ENCODE measurements around the gene CEP250. TPM values are rescaled to one million over a fixed set of nuclear protein-coding genes. Genes with fewer than 3 reads are reported as not detected.

The CEP250 gene
- total RNA-seq, 1 experiment from 2014 or later: 52.5 TPM

DNA sequence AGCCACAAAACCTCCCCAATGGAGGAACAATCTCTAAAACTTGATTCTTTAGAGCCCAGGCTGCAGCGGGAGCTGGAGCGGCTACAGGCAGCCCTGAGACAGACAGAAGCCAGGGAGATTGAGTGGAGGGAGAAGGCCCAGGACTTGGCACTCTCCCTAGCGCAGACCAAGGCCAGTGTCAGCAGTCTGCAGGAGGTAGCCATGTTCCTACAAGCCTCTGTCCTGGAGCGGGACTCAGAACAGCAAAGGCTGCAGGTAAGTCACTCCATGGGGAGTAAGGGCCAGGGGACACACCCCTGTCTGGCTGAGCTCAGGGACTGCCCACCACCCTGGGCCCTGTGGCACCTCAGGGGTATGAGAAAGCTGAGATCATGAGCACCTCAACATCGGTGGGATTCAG is 49.4 kb downstream of the CEP250 start:
- Histone ChIP-seq H3K27ac (ENCODE audit: low read length) (no peak overlapping the region), H3K9ac (ENCODE audit: low read length) (no peak overlapping the region), H3K4me1 (ENCODE audit: insufficient read depth, low read length) (peaks cover 17% of the 10 kb centered on the region; the same call in 1 of the 2 replicates), H4K20me1 (ENCODE audit: low read length) (no peaks in the 10 kb centered on the region), H3K27me3 (ENCODE audit: low read length) (no peaks in the 10 kb centered on the region), H3K79me2 (ENCODE audit: low read length) (no peaks in the 10 kb centered on the region), H3K4me3 (ENCODE audit: low read length) (no peak overlapping the region), H3K36me3 (ENCODE audit: low read depth, low read length) (peaks cover 25% of the 10 kb centered on the region; the same call in 1 of the 2 replicates), H3K9me3 (ENCODE audit: low read length) (no peaks in the 10 kb centered on the region), H3F3A (ENCODE audit: low read length, unreplicated experiment) (no peaks in the 10 kb centered on the region), H3K9me2 (replicated peaks; ENCODE audit: low read length) (no peaks in the 10 kb centered on the region), H3K4me2 (ENCODE audit: low read length) (no peak overlapping the region), H2AFZ (ENCODE audit: low read length) (no peak overlapping the region)
- DNase-seq (no peak), ATAC-seq (no peak)
- BruUV-seq (replicated peaks): no TSS peak
- intact Hi-C loops (cut with micrococcal nuclease): no loop called here
- POLR2A ChIA-PET (ENCODE audit: unreplicated experiment): no interaction called here
- CTCF ChIA-PET: no interaction called here
- TF ChIP-seq, protein P1, sequence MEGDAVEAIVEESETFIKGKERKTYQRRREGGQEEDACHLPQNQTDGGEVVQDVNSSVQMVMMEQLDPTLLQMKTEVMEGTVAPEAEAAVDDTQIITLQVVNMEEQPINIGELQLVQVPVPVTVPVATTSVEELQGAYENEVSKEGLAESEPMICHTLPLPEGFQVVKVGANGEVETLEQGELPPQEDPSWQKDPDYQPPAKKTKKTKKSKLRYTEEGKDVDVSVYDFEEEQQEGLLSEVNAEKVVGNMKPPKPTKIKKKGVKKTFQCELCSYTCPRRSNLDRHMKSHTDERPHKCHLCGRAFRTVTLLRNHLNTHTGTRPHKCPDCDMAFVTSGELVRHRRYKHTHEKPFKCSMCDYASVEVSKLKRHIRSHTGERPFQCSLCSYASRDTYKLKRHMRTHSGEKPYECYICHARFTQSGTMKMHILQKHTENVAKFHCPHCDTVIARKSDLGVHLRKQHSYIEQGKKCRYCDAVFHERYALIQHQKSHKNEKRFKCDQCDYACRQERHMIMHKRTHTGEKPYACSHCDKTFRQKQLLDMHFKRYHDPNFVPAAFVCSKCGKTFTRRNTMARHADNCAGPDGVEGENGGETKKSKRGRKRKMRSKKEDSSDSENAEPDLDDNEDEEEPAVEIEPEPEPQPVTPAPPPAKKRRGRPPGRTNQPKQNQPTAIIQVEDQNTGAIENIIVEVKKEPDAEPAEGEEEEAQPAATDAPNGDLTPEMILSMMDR (conservative IDR thresholded peaks at IDR 0.05; ENCODE audit: low read depth, low read length): no peak
- TF ChIP-seq EZH2phosphoT487 (IDR thresholded peaks at IDR 0.05; ENCODE audit: borderline replicate concordance, low read length) (no peak), EZH2 (IDR thresholded peaks at IDR 0.05; ENCODE audit: low read length, unreplicated experiment) (no peak)

DNA sequence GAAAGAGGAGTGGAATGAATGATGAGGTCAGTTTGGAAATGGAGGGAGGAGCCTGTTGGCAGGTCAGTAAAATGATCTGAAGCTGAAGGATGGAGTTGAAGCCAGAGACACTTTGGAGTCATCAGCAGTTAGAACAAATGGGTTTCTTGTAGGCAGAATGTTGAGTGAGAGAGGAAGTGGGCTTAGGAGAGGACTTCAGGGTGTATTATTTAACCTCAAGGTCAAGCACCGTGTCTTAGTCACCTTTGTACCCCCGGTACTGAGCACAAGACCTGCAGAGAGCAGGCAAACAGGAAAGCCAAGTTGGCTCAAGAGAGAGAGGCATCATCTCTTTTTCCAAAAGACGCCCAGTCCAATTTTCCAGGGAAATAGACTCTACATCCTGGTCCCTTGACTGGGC is 50.8 kb downstream of the CEP250 start:
- H2AFZ ChIP-seq (ENCODE audit: low read length): no peak overlapping the region
- H3K36me3 ChIP-seq (ENCODE audit: low read depth, low read length): peaks cover 22% of the 10 kb centered on the region; the same call in 1 of the 2 replicates
- no peaks in the 10 kb centered on the region for H3F3A ChIP-seq (ENCODE audit: low read length, unreplicated experiment)
- no peaks in the 10 kb centered on the region for H3K27me3 ChIP-seq (ENCODE audit: low read length)
- no peaks in the 10 kb centered on the region for H3K9me3 ChIP-seq (ENCODE audit: low read length)
- CTCF ChIA-PET: no interaction called here
- intact Hi-C loops (cut with micrococcal nuclease): no loop called here
- ATAC-seq: no peak
- peaks cover 17% of the 10 kb centered on the region; the same call in 1 of the 2 replicates for H3K4me1 ChIP-seq (ENCODE audit: insufficient read depth, low read length)
- no peaks in the 10 kb centered on the region for H3K79me2 ChIP-seq (ENCODE audit: low read length)
- POLR2A ChIA-PET (ENCODE audit: unreplicated experiment): interaction anchor here (0.5 kb wide), 1 partner anchor 111 kb away, joined by 4 read pairs; no protein-coding TSS in a partner anchor
- BruUV-seq (replicated peaks): no TSS peak
- no peak overlapping the region for H3K4me3 ChIP-seq (ENCODE audit: low read length)
- TF ChIP-seq EZH2 (IDR thresholded peaks at IDR 0.05; ENCODE audit: low read length, unreplicated experiment) (no peak), EZH2phosphoT487 (IDR thresholded peaks at IDR 0.05; ENCODE audit: borderline replicate concordance, low read length) (no peak)
- TF ChIP-seq, protein P1 (conservative IDR thresholded peaks at IDR 0.05; ENCODE audit: low read depth, low read length): no peak
- no peak for DNase-seq
- no peak overlapping the region for H3K4me2 ChIP-seq (ENCODE audit: low read length)
- no peak overlapping the region for H3K9ac ChIP-seq (ENCODE audit: low read length)
- no peaks in the 10 kb centered on the region for H3K9me2 ChIP-seq (replicated peaks; ENCODE audit: low read length)
- no peaks in the 10 kb centered on the region for H4K20me1 ChIP-seq (ENCODE audit: low read length)
- peak overlapping the region; percentile 31; the same call in 1 of the 2 replicates for H3K27ac ChIP-seq (ENCODE audit: low read length)

- H4K20me1 ChIP-seq (ENCODE audit: low read length): no peaks in the 10 kb centered on the region
- H3K4me2 ChIP-seq (ENCODE audit: low read length): no peak overlapping the region
- no TSS peak for BruUV-seq (replicated peaks)
- H3K36me3 ChIP-seq (ENCODE audit: low read depth, low read length): peaks cover 30% of the 10 kb centered on the region; the same call in 1 of the 2 replicates
- no peak overlapping the region for H2AFZ ChIP-seq (ENCODE audit: low read length)
- H3K27ac ChIP-seq (ENCODE audit: low read length): peak overlapping the region; percentile 31
- peak; percentile 52 for DNase-seq
- POLR2A ChIA-PET (ENCODE audit: unreplicated experiment): interaction anchor here (0.5 kb wide), 1 partner anchor 480 kb away, joined by 6 read pairs; no protein-coding TSS in a partner anchor
- H3K79me2 ChIP-seq (ENCODE audit: low read length): no peaks in the 10 kb centered on the region
- no peaks in the 10 kb centered on the region for H3K27me3 ChIP-seq (ENCODE audit: low read length)
- ATAC-seq: peak; percentile 76
- no peaks in the 10 kb centered on the region for H3K9me2 ChIP-seq (replicated peaks; ENCODE audit: low read length)
- CTCF ChIA-PET: interaction anchor here (0.5 kb wide), 1 partner anchor 378 kb away, joined by 7 read pairs; no protein-coding TSS in a partner anchor
- H3K9ac ChIP-seq (ENCODE audit: low read length): no peak overlapping the region
- H3K4me1 ChIP-seq (ENCODE audit: insufficient read depth, low read length): peaks cover 17% of the 10 kb centered on the region; the same call in 1 of the 2 replicates
- TF ChIP-seq EZH2 (IDR thresholded peaks at IDR 0.05; ENCODE audit: low read length, unreplicated experiment) (no peak), EZH2phosphoT487 (IDR thresholded peaks at IDR 0.05; ENCODE audit: borderline replicate concordance, low read length) (no peak)
- TF ChIP-seq, protein P1 (conservative IDR thresholded peaks at IDR 0.05; ENCODE audit: low read depth, low read length): no peak
- no peaks in the 10 kb centered on the region for H3K9me3 ChIP-seq (ENCODE audit: low read length)
- H3F3A ChIP-seq (ENCODE audit: low read length, unreplicated experiment): no peaks in the 10 kb centered on the region
- no peak overlapping the region for H3K4me3 ChIP-seq (ENCODE audit: low read length)
- intact Hi-C loops (cut with micrococcal nuclease): no loop called here
Measured at GRCh38 chr20:35506872-35507638, 51.7 kb downstream of the CEP250 start.
